ENCODE data around the gene PDE8B.

DNA sequence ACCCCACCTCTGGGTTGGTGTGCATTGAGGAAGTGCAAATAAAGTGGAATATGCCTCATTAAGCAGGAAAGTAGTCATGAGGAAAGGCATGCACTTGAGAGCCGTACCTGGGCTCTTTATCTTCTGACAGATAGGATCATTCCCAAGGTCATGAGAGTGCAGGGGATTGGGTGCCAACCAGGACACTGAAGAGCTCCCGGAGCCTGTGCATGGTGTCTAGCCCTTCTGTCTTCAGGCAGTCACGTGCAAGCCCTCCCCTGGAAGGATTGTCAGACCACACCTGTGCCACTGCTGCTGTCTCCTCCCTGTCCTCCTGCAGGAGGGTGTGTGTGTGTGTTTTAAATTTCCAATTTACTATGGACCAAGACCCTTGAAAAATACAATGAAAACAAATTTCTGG lies 69.6 kb downstream of the PDE8B start:
- TF ChIP-seq, protein P1, sequence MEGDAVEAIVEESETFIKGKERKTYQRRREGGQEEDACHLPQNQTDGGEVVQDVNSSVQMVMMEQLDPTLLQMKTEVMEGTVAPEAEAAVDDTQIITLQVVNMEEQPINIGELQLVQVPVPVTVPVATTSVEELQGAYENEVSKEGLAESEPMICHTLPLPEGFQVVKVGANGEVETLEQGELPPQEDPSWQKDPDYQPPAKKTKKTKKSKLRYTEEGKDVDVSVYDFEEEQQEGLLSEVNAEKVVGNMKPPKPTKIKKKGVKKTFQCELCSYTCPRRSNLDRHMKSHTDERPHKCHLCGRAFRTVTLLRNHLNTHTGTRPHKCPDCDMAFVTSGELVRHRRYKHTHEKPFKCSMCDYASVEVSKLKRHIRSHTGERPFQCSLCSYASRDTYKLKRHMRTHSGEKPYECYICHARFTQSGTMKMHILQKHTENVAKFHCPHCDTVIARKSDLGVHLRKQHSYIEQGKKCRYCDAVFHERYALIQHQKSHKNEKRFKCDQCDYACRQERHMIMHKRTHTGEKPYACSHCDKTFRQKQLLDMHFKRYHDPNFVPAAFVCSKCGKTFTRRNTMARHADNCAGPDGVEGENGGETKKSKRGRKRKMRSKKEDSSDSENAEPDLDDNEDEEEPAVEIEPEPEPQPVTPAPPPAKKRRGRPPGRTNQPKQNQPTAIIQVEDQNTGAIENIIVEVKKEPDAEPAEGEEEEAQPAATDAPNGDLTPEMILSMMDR (IDR thresholded peaks at IDR 0.05) = no peak
- no peak for TF ChIP-seq POLR2A (IDR thresholded peaks at IDR 0.05)
